Activated T-cell treated with anti-CD3 and anti-CD28 coated beads for 48 hours (primary cell): ENCODE results near the gene FKRP.
"Not testable (repeated sequence)": the region's sequence is repeated elsewhere in the genome, so short reads cannot be mapped to it uniquely, and the experiment has no call there.

Source experiments
- DNase-seq: peaks from one replicate; pipeline ENCODE4 v3.0.0-alpha.2; 2020; ENCODE audit warnings: low read depth

Gene FKRP

DNA sequence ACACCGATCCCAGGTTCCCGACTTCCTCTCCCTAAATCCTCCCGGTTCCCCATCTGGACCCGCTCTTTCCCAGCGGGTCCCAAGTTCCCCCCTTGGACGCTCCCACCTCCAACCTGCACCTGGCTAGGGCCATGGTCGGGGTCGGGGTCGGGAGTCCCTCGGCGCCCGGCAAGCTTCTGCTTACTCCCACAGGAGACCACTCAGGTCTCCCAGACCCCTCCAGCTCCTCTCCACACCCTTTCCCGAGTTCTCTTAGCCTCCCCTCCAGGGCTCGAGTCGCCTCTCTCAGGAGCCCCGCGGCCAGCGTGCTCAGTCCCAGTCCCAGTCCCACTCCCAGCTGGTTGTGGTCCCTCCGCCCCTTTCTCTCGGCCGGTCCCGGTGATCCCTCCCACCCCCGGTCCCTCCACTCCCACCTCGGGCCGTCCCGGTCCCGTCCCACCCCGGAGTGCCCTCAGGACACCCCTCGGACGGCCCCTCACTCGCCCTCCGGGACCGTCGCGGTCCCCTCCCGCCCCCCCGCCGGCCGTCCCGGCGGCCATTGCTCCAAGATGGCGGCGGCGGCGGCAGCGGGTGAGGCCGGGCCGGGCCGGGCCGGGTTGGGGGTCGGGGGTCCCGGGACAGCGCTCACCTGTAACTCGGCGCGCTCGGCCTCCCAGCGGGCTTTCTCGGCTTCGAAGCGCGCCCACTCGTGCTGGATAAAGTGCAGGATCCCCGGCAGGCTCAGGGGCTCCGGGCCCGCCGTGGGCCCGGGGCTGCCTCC is at the start of gene FKRP:
Gene FKRP (plus strand): TSS at position 537 of the 760 bp plus-strand sequence. CDS start 9,394 bp downstream, outside the sequence.
- peak; percentile 21 for DNase-seq

GRCh38 chr19:46696866-46697203 is 49.0 kb upstream of the FKRP start:
- DNase-seq: no peak

DNA sequence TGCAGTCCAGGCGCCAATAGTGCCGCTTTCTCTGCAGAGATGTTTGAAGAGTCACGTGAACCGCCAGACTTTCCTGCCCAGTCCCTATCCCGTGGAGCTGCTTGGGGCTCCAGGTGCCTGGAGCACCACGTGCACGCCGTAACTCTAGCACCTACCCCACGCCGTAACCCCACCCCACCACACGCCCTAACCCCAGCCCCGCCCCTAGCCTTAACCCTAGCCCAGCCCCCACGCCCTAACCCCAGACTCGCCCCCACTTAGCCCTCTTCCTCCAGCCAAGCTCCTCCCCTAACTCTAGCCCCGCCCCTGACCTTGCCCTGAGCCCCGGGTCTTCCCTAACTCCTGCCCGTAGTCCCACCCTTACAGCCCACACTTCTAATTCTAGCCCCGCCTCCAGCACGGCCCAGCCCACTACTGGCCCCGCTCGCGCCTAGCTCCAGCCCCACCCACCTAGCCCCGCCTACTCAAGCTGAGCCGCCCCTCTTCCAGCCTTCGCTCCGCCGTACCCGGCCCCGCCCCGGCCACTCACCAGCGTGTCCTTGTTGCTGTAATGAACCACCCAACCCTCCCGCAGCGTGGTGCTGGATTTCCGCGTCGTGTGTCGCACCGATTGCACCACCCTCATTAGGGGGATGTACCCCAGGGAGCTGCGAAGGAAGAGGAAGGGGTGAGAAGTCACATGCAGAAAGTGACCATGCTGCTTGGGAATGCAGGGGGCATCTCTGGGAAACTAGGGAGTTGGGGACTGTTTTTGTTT is 48.5 kb upstream of the FKRP start:
- no peak for DNase-seq

DNA sequence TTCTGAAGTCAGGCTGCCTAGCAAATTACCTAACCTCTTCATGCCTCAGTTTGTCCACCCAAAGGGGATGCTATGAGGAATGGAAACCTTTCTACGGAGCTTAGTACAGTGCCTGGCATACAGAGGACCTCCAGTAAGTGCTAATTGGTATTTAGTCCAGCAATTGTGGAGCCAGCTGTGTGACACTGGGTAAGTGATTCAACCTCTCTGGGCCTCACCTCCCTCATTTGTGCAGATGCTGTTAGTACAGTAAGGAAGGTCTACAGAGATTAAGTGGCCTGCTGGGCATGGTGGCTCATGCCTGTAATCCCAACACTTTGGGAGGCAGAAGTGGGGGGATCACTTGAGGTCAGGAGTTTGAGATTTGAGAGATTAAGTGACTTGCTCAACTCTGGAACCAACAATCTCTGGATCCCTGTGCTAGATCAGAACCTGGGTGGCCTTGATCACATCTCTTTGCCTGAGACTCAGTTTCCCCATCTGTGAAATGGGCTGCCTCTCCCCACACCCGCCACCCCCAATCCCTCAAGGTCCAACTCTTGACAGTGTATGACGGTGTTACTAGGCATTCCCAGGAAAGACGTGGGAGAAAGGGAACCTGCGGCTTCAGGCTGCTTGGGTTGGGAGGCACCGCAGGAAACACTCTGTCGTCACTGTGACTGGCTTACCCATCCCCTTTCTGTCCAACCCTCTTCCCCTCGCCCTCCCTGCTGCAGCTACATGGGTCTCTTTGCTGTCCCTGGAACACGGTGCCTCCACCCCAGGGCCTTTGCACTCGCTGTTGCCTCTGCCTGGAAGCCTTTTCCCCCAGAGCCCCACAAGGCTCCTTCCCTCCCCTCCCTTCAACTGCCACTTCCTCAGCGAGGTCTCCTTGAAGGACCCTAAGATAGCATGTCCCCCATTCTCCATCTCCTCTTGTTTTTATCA is 47.2 kb upstream of the FKRP start:
- no peak for DNase-seq

DNA sequence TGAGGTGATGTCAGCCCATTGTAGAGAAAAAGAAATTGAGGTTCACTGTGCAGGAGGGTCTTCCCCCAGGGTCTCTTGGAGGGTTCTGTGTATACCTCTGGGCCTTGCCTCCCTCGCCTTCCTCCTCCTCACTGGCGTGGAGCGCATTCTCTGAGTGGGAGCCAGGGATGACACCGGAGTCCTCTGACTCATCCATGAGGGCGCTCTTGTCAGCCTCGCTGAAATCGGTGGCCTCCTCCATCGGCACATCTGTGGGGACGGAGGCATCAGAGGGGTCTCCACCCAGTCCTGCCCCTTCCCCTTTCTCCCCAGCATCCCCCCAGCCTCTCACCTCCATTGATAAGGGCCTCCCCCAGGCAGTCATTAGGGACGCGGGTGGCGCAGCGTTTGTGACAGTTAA is 45.2 kb upstream of the FKRP start:
- no peak for DNase-seq

- DNase-seq: peak; percentile 79
Measured at GRCh38 chr19:46704379-46705076, 41.3 kb upstream of the FKRP start.

- no peak for DNase-seq
Measured at GRCh38 chr19:46710687-46711086, 35.2 kb upstream of the FKRP start.

GRCh38 chr19:46712768-46713338 is 33.0 kb upstream of the FKRP start:
- not testable (repeated sequence) for DNase-seq

GRCh38 chr19:46713781-46714443 is 31.9 kb upstream of the FKRP start:
- peak; percentile 57 for DNase-seq

- DNase-seq: peak; percentile 43
Measured at GRCh38 chr19:46714444-46715106, 31.3 kb upstream of the FKRP start.

DNA sequence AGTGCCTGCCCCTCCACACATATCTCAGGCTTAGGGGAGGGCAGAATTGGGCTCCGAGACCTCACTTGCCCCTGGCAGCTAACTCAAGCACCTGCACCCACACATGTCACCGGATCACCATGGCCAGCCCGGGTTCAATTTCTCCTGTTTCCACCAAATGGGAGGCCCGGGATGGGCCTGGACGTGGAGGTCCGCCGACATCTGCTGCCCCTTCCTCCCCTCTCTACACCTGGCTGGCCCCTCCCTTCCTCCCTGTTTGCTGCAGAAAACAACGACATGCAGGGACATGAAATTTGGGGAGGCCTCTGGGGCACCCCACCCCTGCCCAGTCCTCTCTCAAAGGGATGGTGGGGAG is 30.3 kb upstream of the FKRP start:
- no peak for DNase-seq

- no peak for DNase-seq
Measured at GRCh38 chr19:46715975-46716671, 29.7 kb upstream of the FKRP start.

DNA sequence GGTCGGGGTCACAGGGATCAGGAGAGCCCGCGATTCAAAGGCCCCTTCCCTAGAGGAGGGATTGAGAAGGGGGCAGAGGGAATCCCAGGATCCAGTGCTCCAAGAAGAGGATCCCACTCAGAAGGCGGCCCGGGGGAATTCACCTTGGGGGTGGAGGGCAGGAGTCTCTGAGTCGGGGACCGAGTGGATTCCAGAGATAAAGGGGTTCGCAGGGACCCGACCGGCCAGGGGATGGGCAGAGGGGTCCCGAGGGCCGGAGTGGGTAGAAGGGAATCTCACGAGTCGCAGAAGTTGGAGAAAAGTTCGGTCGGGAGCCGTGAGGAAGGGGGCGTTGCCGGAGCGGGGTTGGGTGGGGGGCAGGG is 29.2 kb upstream of the FKRP start:
- DNase-seq: no peak

DNA sequence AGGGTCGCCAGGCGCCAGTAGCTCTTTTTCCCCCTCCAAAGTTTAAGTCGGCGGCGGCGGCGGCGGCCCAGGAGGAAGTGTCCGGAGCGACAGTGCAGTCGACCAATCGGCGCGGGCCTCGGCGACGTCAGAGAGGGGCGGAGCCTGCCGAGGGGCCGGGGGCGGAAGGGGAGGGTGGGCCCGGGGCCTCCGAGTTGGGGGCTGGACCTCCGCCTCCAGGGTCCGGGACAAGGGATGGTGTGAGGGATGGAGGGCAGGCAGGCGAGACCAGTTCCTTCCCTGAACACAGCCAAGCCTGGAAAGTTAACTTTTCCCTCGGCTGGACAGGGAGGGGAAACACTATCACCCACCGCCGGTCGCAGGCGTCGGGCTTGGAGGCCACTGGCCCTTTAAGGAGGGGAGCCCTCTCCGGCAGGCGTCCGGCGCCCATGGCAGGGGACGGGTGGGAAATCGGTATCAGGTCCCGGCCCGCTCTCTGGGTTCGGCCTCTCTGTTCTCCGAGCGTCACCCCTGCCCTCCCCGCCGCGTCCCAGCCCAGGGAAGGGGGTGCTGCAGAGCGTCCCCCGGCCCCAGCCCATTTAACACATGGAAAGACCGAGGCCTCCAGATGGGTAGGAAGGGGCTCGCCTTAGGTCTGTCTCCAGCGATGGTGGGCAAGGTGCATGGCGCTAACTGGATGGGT is 28.7 kb upstream of the FKRP start, which contains the start of gene PRKD2:
Gene PRKD2 (minus strand): TSS at position 81 of the 682 bp plus-strand sequence. CDS start 744 bp downstream, outside the sequence.
- DNase-seq: peak; percentile 89

- no peak for DNase-seq
Measured at GRCh38 chr19:46717716-46718143, 28.1 kb upstream of the FKRP start.

GRCh38 chr19:46718157-46718933 is 27.5 kb upstream of the FKRP start:
- peak; percentile 47 for DNase-seq

DNA sequence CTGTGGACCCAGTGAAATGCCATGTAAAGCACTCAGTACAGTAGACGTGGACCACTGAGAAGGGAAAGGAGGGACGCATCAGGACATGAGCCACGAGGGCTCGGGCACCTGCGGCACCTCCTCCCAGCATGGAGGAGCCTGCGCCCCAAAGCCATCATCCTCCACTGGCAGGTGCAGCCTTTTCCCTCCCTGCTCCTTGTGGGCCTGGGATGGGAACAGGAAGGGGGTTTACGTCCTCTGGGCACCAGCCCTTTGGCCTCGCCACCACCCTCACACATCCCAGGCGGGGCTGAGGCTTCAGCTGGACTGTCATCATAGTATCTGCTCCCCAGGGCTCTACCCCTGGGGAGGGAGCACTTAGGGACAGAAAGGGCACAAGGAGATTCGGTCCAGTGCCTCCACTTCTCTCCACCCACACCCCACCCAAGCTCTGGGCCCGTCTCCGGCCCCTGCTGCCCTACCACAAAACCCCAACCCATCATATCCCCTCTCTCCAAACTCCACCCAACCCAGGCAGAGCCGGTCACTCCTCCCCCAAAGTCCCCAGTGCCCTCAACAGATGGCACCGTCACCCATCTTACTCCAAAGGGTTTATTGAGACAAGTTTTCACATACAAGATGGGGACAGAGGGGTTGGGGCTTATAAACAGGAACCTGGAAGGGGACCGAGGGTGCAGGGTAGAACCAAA is 26.8 kb upstream of the FKRP start:
- no peak for DNase-seq
